PC-9 (cell line): ENCODE results near the gene TBL1XR1. TPM values are rescaled to one million over a fixed set of nuclear protein-coding genes. Genes with fewer than 3 reads are reported as not detected.

Experiments used
- BruUV-seq: library from RNA; stranded (reverse); fragments of 400-500 nt; replicated peaks from 2 replicates; lab custom pipeline; 2021; lab: Mats Ljungman, UMichigan
- CTCF ChIA-PET: fragments of 300-600 bp; sonication (Branson Sonifier 250); formaldehyde crosslinking; loops from one replicate; lab custom pipeline; 2022; ENCODE audit warnings: antibody characterized with exemption; lab: Charles Lee
- POLR2A ChIA-PET: fragments of 300-600 bp; sonication (Branson Sonifier 250); formaldehyde crosslinking; loops from one replicate; lab custom pipeline; 2022; ENCODE audit warnings: antibody characterized with exemption; ENCODE audit not compliant: unreplicated experiment; lab: Charles Lee
- DNase-seq, 2 experiments: peaks; one replicate each; pipeline versions ENCODE4 v3.0.0 to v3.0.0-alpha.2; 2015 to 2022; ENCODE audit warnings: mixed read lengths in 1 of 2
- H2AFZ ChIP-seq: fragments of 200-600 bp; sonication (generic); 2 replicates; pipeline ENCODE4 v1.8.1; 2017; ENCODE audit warnings: antibody characterized with exemption
- H3F3A ChIP-seq: fragments of 200-600 bp; sonication (generic); 2 replicates; pipeline ENCODE4 v1.8.1; 2017; ENCODE audit warnings: antibody characterized with exemption, mild to moderate bottlenecking, low read depth; ENCODE audit not compliant: insufficient read depth
- H3K27ac ChIP-seq: fragments of 200-600 bp; sonication (generic); 2 replicates; pipeline ENCODE4 v1.6.1; 2016; ENCODE audit warnings: mixed run types
- H3K27me3 ChIP-seq: fragments of 200-600 bp; sonication (generic); 2 replicates; pipeline ENCODE4 v1.6.1; 2016; ENCODE audit warnings: low read depth, mixed run types; ENCODE audit not compliant: insufficient read depth
- H3K36me3 ChIP-seq: fragments of 200-600 bp; sonication (generic); 2 replicates; pipeline ENCODE4 v1.6.1; 2016; ENCODE audit warnings: low read depth, mixed run types
- H3K4me1 ChIP-seq: fragments of 200-600 bp; sonication (generic); replicated peaks from 2 replicates; pipeline ENCODE4 v1.6.1; 2016; ENCODE audit warnings: mixed run types; ENCODE audit not compliant: insufficient read depth
- H3K4me2 ChIP-seq: fragments of 200-600 bp; sonication (generic); 2 replicates; pipeline ENCODE4 v1.6.1; 2017; ENCODE audit warnings: mixed run types
- H3K4me3 ChIP-seq: fragments of 200-600 bp; sonication (generic); 2 replicates; pipeline ENCODE4 v1.6.1; 2016; ENCODE audit warnings: mixed run types
- H3K79me2 ChIP-seq: fragments of 200-600 bp; sonication (generic); 2 replicates; pipeline ENCODE4 v1.6.1; 2017; ENCODE audit warnings: low read depth, mixed run types
- H3K9me2 ChIP-seq: fragments of 200-600 bp; sonication (generic); 2 replicates; pipeline ENCODE4 v1.8.1; 2017; ENCODE audit warnings: mild to moderate bottlenecking; ENCODE audit not compliant: insufficient read depth
- H3K9me3 ChIP-seq: fragments of 200-600 bp; sonication (generic); 2 replicates; pipeline ENCODE4 v1.8.1; 2016; ENCODE audit warnings: low read depth; ENCODE audit not compliant: insufficient read depth
- H4K20me1 ChIP-seq: fragments of 200-600 bp; sonication (generic); 2 replicates; pipeline ENCODE4 v1.8.1; 2017; ENCODE audit not compliant: insufficient read depth
- CTCF ChIP-seq: fragments of 200-600 bp; sonication (generic); conservative IDR thresholded peaks from 2 replicates; pipeline ENCODE4 v1.6.1; 2017; ENCODE audit warnings: mixed run types, antibody characterized with exemption, mild to moderate bottlenecking, moderate library complexity
- EZH2 ChIP-seq: fragments of 200-600 bp; sonication (generic); IDR thresholded peaks from 2 replicates; pipeline ENCODE4 v1.8.0; 2017; ENCODE audit warnings: antibody characterized with exemption, low read depth
- intact Hi-C: fragments of 100-400 bp; cut with micrococcal nuclease; formaldehyde crosslinking; loops from one replicate; pipeline ENCODE4 v1.10.0; 2022; ENCODE audit not compliant: unreplicated experiment
- total RNA-seq: library from RNA; stranded (reverse); gene quantifications from 2 replicates; pipeline ENCODE4 v1.2.3, GENCODE V29; 2021

TBL1XR1 gene
- total RNA-seq, 1 experiment from 2014 or later, result 243 TPM

GRCh38 chr3:177098551-177098950 lies 98.7 kb downstream of the TBL1XR1 start:
- Histone ChIP-seq H4K20me1 (peaks cover 48% of the 10 kb centered on the region), H2AFZ (no peak overlapping the region), H3K4me3 (no peak overlapping the region), H3K4me2 (no peak overlapping the region), H3K36me3 (peaks cover 30% of the 10 kb centered on the region), H3K27ac (no peak overlapping the region), H3K79me2 (peaks cover 98% of the 10 kb centered on the region), H3K27me3 (no peaks in the 10 kb centered on the region), H3K4me1 (no peaks in the 10 kb centered on the region), H3K9me2 (no peaks in the 10 kb centered on the region), H3F3A (peaks cover 62% of the 10 kb centered on the region), H3K9me3 (peaks cover 17% of the 10 kb centered on the region)
- POLR2A ChIA-PET, result no interaction called here
- intact Hi-C loops, result no loop called here
- BruUV-seq, result no TSS peak
- TF ChIP-seq CTCF, result no peak
- TF ChIP-seq EZH2, result no peak
- DNase-seq, result no peak
- CTCF ChIA-PET, result no interaction called here

GRCh38 chr3:177096615-177097014 lies 100.7 kb downstream of the TBL1XR1 start:
- Histone ChIP-seq H2AFZ (no peak overlapping the region), H3K27me3 (no peaks in the 10 kb centered on the region), H3K4me2 (no peak overlapping the region), H3K79me2 (peaks cover 98% of the 10 kb centered on the region), H3K9me2 (no peaks in the 10 kb centered on the region), H3K27ac (peak overlapping the region; percentile 17), H3K4me1 (no peaks in the 10 kb centered on the region), H3K9me3 (peaks cover 34% of the 10 kb centered on the region), H4K20me1 (peaks cover 52% of the 10 kb centered on the region), H3F3A (peaks cover 53% of the 10 kb centered on the region), H3K36me3 (peaks cover 47% of the 10 kb centered on the region), H3K4me3 (no peak overlapping the region)
- no peak for TF ChIP-seq EZH2
- TSS peak; percentile 2 for BruUV-seq
- ChIA-PET CTCF (no interaction called here), POLR2A (no interaction called here)
- intact Hi-C loops, result no loop called here
- DNase-seq, result no peak

GRCh38 chr3:177093966-177094365 lies 103.3 kb downstream of the TBL1XR1 start:
- Histone ChIP-seq H3K4me2 (no peak overlapping the region), H4K20me1 (peaks cover 43% of the 10 kb centered on the region), H3K27ac (no peak overlapping the region), H3K9me3 (peaks cover 37% of the 10 kb centered on the region), H3K36me3 (peaks cover 52% of the 10 kb centered on the region), H3K9me2 (no peaks in the 10 kb centered on the region), H3K4me1 (no peaks in the 10 kb centered on the region), H2AFZ (no peak overlapping the region), H3K4me3 (no peak overlapping the region), H3K79me2 (peaks cover 95% of the 10 kb centered on the region), H3K27me3 (no peaks in the 10 kb centered on the region), H3F3A (peaks cover 50% of the 10 kb centered on the region)
- ChIA-PET CTCF (no interaction called here), POLR2A (no interaction called here)
- intact Hi-C loops, result no loop called here
- no TSS peak for BruUV-seq
- DNase-seq, result no peak
- TF ChIP-seq EZH2 (no peak), CTCF (no peak)

GRCh38 chr3:177089901-177090300 lies 107.4 kb downstream of the TBL1XR1 start:
- DNase-seq, result no peak
- no peak overlapping the region for H3K4me2 ChIP-seq
- CTCF ChIA-PET, result no interaction called here
- peaks cover 97% of the 10 kb centered on the region for H3K79me2 ChIP-seq
- peaks cover 48% of the 10 kb centered on the region for H3K36me3 ChIP-seq
- H3K4me3 ChIP-seq, result no peak overlapping the region
- peaks cover 44% of the 10 kb centered on the region for H3F3A ChIP-seq
- H3K4me1 ChIP-seq, result no peaks in the 10 kb centered on the region
- H3K9me2 ChIP-seq, result no peaks in the 10 kb centered on the region
- POLR2A ChIA-PET, result no interaction called here
- H2AFZ ChIP-seq, result no peak overlapping the region
- H4K20me1 ChIP-seq, result peaks cover 44% of the 10 kb centered on the region
- intact Hi-C loops, result no loop called here
- BruUV-seq, result no TSS peak
- TF ChIP-seq CTCF (no peak), EZH2 (no peak)
- H3K27ac ChIP-seq, result no peak overlapping the region
- peaks cover 23% of the 10 kb centered on the region for H3K9me3 ChIP-seq
- no peaks in the 10 kb centered on the region for H3K27me3 ChIP-seq
